HL-60 (cell line): Measurements from ENCODE around the gene PCSK9.

ENCODE experiments used
- CTCF ChIP-seq: IDR thresholded peaks from one replicate; pipeline ENCODE4 v1.5.1; 2011; ENCODE audit warnings: low read length, control low read depth, inconsistent platforms; ENCODE audit not compliant: insufficient read depth
- POLR2AphosphoS5 ChIP-seq: IDR thresholded peaks from 2 replicates; pipeline ENCODE4 v1.6.1; 2012; ENCODE audit warnings: low read depth
- REST ChIP-seq: IDR thresholded peaks from 2 replicates; pipeline ENCODE4 v1.6.1; 2012; ENCODE audit warnings: low read depth; ENCODE audit not compliant: insufficient replicate concordance

GRCh38 chr1:55038974-55039341 lies 390 bp upstream of the PCSK9 start:
- TF ChIP-seq CTCF (no peak), POLR2AphosphoS5 (no peak), REST (no peak)
